Lower lobe of right lung (tissue), 2 donors: ENCODE data around the gene ARL6IP5. TPM values are rescaled to one million over a fixed set of nuclear protein-coding genes. Genes with fewer than 3 reads are reported as not detected.

Experiments used
- ATAC-seq, 2 donors: fragments of 200-7000 bp; cut with Tn5 transposase; one replicate each; pipeline ENCODE4 v1.9.1; 2020 to 2022; ENCODE audit warnings: mild to moderate bottlenecking in 2 of 2, moderate library complexity in 2 of 2
- DNase-seq: peaks from one replicate; pipeline ENCODE4 v3.0.0-alpha.2; 2020
- H3K27ac ChIP-seq: fragments of 200-600 bp; one replicate; pipeline ENCODE4 v1.8.0; 2022
- H3K27me3 ChIP-seq: fragments of 200-600 bp; one replicate; pipeline ENCODE4 v1.8.0; 2022; ENCODE audit warnings: low read depth
- H3K36me3 ChIP-seq: fragments of 200-600 bp; one replicate; pipeline ENCODE4 v1.8.0; 2022; ENCODE audit warnings: mild to moderate bottlenecking
- H3K4me1 ChIP-seq: fragments of 200-600 bp; one replicate; pipeline ENCODE4 v1.8.0; 2022
- H3K4me3 ChIP-seq: fragments of 200-600 bp; one replicate; pipeline ENCODE4 v1.8.0; 2022; ENCODE audit warnings: mild to moderate bottlenecking
- H3K9me3 ChIP-seq: fragments of 200-600 bp; one replicate; pipeline ENCODE4 v1.8.0; 2022
- intact Hi-C: fragments of 100-400 bp; cut with DNase I; formaldehyde crosslinking; loops from one replicate; pipeline ENCODE4 v1.11.0; 2022
- total RNA-seq: library from RNA; stranded (reverse); fragmentation: NEBNext Ultra II Directional; extraction: Animal tissue kit (Norgen Biotek cat#: 25700); gene quantifications from one replicate; pipeline ENCODE4 v1.2.1, GENCODE V29; 2021
- TF ChIP-seq, protein P1 (sequence below): fragments of 200-600 bp; IDR thresholded peaks from one replicate; pipeline ENCODE4 v1.8.0; 2022; ENCODE audit warnings: antibody characterized with exemption, mild to moderate bottlenecking
- donor health status: DM: no; HTN: yes; CAD: no; lungs with severe emphysema.

Gene ARL6IP5
- total RNA-seq, 1 donor from 2014 or later, result 138 TPM

DNA sequence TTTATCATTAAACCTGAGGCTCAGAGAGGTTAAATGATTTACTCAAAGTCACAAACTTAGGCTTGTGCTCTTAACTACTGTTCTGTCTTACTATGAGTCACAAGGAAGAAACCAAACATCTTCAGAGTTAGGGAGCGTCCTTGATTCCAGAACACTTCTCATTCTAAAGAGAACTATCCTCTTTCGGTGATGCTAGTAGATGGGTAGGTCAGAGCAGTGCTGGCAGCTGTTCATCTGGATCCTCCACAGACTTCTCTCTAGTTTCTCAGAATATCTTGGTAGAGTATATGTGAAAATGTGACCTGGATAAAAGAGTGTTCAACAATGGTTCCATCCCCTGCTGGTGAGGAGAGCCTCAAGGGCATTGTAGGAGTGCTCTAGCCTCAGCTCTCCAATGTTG, 3.3 kb downstream of the ARL6IP5 start:
- ATAC-seq (no peak), DNase-seq (no peak)
- Histone ChIP-seq H3K36me3 (no peaks in the 10 kb centered on the region), H3K9me3 (no peaks in the 10 kb centered on the region), H3K4me3 (peak overlapping the region; percentile 92), H3K27me3 (no peaks in the 10 kb centered on the region), H3K27ac (peak overlapping the region; percentile 92), H3K4me1 (peaks cover 84% of the 10 kb centered on the region)
- intact Hi-C loops, result no loop called here
- TF ChIP-seq, protein P1, sequence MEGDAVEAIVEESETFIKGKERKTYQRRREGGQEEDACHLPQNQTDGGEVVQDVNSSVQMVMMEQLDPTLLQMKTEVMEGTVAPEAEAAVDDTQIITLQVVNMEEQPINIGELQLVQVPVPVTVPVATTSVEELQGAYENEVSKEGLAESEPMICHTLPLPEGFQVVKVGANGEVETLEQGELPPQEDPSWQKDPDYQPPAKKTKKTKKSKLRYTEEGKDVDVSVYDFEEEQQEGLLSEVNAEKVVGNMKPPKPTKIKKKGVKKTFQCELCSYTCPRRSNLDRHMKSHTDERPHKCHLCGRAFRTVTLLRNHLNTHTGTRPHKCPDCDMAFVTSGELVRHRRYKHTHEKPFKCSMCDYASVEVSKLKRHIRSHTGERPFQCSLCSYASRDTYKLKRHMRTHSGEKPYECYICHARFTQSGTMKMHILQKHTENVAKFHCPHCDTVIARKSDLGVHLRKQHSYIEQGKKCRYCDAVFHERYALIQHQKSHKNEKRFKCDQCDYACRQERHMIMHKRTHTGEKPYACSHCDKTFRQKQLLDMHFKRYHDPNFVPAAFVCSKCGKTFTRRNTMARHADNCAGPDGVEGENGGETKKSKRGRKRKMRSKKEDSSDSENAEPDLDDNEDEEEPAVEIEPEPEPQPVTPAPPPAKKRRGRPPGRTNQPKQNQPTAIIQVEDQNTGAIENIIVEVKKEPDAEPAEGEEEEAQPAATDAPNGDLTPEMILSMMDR, result no peak

DNA sequence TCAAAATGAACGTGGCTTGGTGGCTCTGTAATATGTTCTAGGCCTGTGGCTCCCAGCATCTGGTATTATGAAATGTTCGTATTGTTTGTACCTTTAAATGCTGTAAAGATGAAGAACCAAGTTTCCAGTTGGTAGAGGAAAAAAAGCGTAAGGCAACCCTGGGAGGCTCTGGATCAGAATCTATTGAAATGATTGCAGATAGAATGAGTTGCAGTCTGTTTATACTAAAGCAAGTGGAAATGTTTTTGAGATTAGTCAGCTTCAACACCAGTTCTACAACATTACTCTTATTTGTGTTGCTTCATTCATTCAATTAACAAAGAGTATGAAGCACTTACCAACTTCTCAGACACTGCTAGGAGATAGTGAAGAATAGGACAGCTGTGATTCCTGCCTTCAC, 5.3 kb downstream of the ARL6IP5 start:
- no peak overlapping the region for H3K4me3 ChIP-seq
- TF ChIP-seq, protein P1, result no peak
- no peak for ATAC-seq
- H3K27ac ChIP-seq, result peak overlapping the region; percentile 5
- no peaks in the 10 kb centered on the region for H3K9me3 ChIP-seq
- H3K27me3 ChIP-seq, result no peaks in the 10 kb centered on the region
- no peaks in the 10 kb centered on the region for H3K36me3 ChIP-seq
- DNase-seq, result no peak
- intact Hi-C loops, result no loop called here
- H3K4me1 ChIP-seq, result peaks cover 88% of the 10 kb centered on the region

DNA sequence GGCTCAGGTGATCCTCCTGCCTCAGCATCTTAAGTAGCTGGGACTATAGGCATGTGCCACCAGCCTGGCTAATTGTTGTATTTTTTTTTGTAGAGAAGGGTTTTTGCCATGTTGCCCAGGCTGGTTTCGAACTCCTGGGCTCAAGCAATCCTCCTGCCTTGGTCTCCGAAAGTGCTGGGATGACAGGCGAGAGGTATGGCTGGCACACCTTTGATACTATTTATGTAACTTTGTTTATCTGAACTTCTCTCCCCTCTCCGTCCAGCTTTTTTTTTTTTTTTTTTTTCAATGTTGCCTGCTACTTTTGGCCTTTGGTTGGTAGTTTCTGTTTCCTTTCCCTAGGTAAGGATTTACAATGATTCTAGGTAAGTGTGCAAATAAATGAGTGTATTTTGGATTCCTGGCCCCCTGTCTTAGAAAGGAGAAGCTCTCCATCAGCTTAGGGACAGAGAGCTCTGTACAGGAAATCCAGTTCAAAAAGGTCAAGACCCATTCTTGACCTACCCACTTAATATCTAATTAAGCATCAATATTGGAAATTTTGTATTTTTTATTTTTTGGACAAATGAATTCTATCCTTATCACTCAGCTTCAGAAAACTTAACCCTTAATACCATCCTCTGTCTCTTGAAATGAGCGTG, 6.8 kb downstream of the ARL6IP5 start:
- no peaks in the 10 kb centered on the region for H3K36me3 ChIP-seq
- H3K27me3 ChIP-seq, result no peaks in the 10 kb centered on the region
- H3K4me3 ChIP-seq, result peak overlapping the region; percentile 17
- peak overlapping the region; percentile 62 for H3K27ac ChIP-seq
- intact Hi-C loops, result no loop called here
- ATAC-seq (no peak), DNase-seq (no peak)
- TF ChIP-seq, protein P1, result no peak
- H3K9me3 ChIP-seq, result no peaks in the 10 kb centered on the region
- H3K4me1 ChIP-seq, result peaks cover 99% of the 10 kb centered on the region

DNA sequence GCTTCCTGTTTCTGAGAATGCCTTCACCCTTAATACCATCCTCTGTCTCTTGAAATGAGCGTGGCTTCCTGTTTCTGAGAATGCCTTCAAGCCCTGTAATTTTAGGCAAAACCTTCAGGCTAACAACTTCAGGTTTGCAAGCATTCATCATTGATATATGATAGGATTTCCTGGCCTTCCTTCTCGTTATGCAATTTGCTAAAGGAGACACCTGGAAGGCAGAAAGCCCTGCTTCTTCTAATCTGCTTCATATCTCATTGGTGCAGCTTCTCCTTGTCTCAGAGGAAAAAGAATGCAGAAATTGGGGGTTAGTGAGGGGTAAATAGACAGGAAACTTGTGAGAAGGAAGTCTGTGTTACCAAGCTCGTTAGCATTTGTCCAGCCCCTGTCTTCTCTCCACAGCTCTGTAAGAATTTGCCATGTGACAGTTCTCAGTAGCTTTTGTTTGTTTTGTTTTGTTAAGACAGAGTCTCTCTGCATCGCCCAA, 7.3 kb downstream of the ARL6IP5 start:
- DNase-seq (no peak), ATAC-seq (peak; percentile 33 to 58)
- Histone ChIP-seq H3K27me3 (no peaks in the 10 kb centered on the region), H3K4me3 (peak overlapping the region; percentile 17), H3K9me3 (no peaks in the 10 kb centered on the region), H3K36me3 (no peaks in the 10 kb centered on the region), H3K27ac (peak overlapping the region; percentile 62), H3K4me1 (peaks cover 99% of the 10 kb centered on the region)
- TF ChIP-seq, protein P1, result no peak
- intact Hi-C loops, result no loop called here

DNA sequence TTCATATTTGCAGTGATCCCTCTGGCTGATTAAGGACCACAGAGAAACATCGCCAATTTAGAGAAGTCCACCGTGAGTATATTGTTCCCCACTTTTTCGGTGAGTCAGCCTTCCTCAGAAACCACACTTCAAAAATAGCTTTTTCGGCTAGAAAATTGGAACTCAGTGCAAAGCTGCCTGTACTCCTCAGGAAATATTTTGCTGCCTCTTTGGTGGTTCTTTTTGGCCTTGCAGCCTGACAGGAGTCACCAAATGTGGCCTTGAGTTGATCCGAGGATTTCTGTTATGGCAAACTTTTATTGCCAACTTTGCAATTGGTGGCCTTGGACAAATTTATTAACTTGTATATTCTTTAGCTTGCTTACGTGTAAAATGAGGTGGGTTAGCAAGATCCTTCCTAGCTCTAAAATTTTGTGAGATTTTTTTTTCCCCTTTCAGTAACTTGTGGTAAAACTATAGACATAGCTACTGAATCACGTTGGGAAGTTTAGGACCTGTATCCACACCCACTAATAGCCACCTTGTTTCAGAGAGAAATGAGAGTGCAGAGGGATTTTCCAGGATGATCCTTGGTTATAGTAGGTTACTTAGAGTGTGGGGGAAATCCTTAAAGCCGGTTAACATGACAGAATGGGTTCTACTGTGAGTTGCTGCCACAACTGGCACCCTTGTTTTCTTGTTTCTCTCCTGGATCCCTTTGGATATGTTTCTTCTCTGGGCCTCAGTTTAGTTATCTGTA, 9.9 kb downstream of the ARL6IP5 start:
- Histone ChIP-seq H3K9me3 (no peaks in the 10 kb centered on the region), H3K4me3 (no peak overlapping the region), H3K36me3 (no peaks in the 10 kb centered on the region), H3K27ac (peak overlapping the region; percentile 50), H3K4me1 (peaks cover 94% of the 10 kb centered on the region), H3K27me3 (no peaks in the 10 kb centered on the region)
- no peak for DNase-seq
- ATAC-seq, result peak; percentile 11 to 13
- intact Hi-C loops, result no loop called here
- TF ChIP-seq, protein P1, result no peak
